Stomach (tissue), 4 donors: ENCODE results near the gene ADAD2.

Source experiments
- CTCF ChIP-seq, 7 experiments: fragments of 450-650 bp in 4 of 7; fragments of 200-600 bp in 3 of 7; sonication (generic) in 3 of 7; IDR thresholded peaks; one replicate each; pipeline ENCODE4 v1.5.1; 2016 to 2019; ENCODE audit warnings: antibody characterized with exemption in 7 of 7, control low read depth in 2 of 7, mild to moderate bottlenecking in 1 of 7
- EP300 ChIP-seq: sonication (generic); formaldehyde crosslinking; IDR thresholded peaks from one replicate; pipeline ENCODE4 v1.6.1; 2017; ENCODE audit warnings: antibody characterized with exemption
- POLR2A ChIP-seq, 4 donors: fragments of 450-650 bp; IDR thresholded peaks; one replicate each; pipeline ENCODE4 v1.6.1; 2016; ENCODE audit warnings: antibody characterized with exemption in 4 of 4, control low read depth in 2 of 4, mild to moderate bottlenecking in 1 of 4, moderate library complexity in 1 of 4
- POLR2AphosphoS5 ChIP-seq, 3 donors: sonication (generic); formaldehyde crosslinking; IDR thresholded peaks; one replicate each; pipeline ENCODE4 v1.6.1; 2016; ENCODE audit warnings: antibody characterized with exemption in 3 of 3

- TF ChIP-seq CTCF (IDR thresholded peaks at IDR 0.05), result no peak
- TF ChIP-seq POLR2A (IDR thresholded peaks at IDR 0.05), result no peak
- no peak for TF ChIP-seq EP300
- no peak for TF ChIP-seq POLR2AphosphoS5 (IDR thresholded peaks at IDR 0.05)
Measured at GRCh38 chr16:84205976-84206691, 15.2 kb downstream of the ADAD2 start.
